ENCODE measurements around the gene CTAG2.
"Not testable (repeated sequence)": the region's sequence is repeated elsewhere in the genome, so short reads cannot be mapped to it uniquely, and the experiment has no call there.

Gene CTAG2

GRCh38 chrX:154645745-154646378, 7.5 kb downstream of the CTAG2 start:
- DNase-seq (ENCODE audit: low spot score) = not testable (repeated sequence)

GRCh38 chrX:154643708-154644107, 9.7 kb downstream of the CTAG2 start:
- not testable (repeated sequence) for DNase-seq (ENCODE audit: low spot score)

GRCh38 chrX:154641740-154642139, 11.6 kb downstream of the CTAG2 start:
- DNase-seq (ENCODE audit: low spot score) = not testable (repeated sequence)

- DNase-seq (ENCODE audit: low spot score) = not testable (repeated sequence)
Observed at GRCh38 chrX:154633661-154634060, 19.7 kb downstream of the CTAG2 start.

- not testable (repeated sequence) for DNase-seq (ENCODE audit: low spot score)
Observed at GRCh38 chrX:154630949-154631348, 22.4 kb downstream of the CTAG2 start.

GRCh38 chrX:154628960-154629359, 24.4 kb downstream of the CTAG2 start:
- not testable (repeated sequence) for DNase-seq (ENCODE audit: low spot score)

- not testable (repeated sequence) for DNase-seq (ENCODE audit: low spot score)
Observed at GRCh38 chrX:154620767-154621414, 32.5 kb downstream of the CTAG2 start.

GRCh38 chrX:154619182-154619581, 34.2 kb downstream of the CTAG2 start, which contains the start of gene CTAG1B:
CTAG1B (minus strand) TSS chrX:154619282; CDS start chrX:154619218, 64 bp downstream.
- not testable (repeated sequence) for DNase-seq (ENCODE audit: low spot score)

- not testable (repeated sequence) for DNase-seq (ENCODE audit: low spot score)
Observed at GRCh38 chrX:154613586-154613985, 39.8 kb downstream of the CTAG2 start.

- DNase-seq (ENCODE audit: low spot score) = not testable (repeated sequence)
Observed at GRCh38 chrX:154611146-154611545, 42.2 kb downstream of the CTAG2 start.

GRCh38 chrX:154608823-154609222, 44.6 kb downstream of the CTAG2 start:
- DNase-seq (ENCODE audit: low spot score) = not testable (repeated sequence)

GRCh38 chrX:154607976-154608375, 45.4 kb downstream of the CTAG2 start:
- not testable (repeated sequence) for DNase-seq (ENCODE audit: low spot score)

GRCh38 chrX:154607370-154607769, 46.0 kb downstream of the CTAG2 start:
- DNase-seq (ENCODE audit: low spot score) = no peak

- DNase-seq (ENCODE audit: low spot score) = no peak
Observed at GRCh38 chrX:154605566-154605965, 47.8 kb downstream of the CTAG2 start.

- DNase-seq (ENCODE audit: low spot score) = no peak
Observed at GRCh38 chrX:154603438-154604430, 49.6 kb downstream of the CTAG2 start.

- DNase-seq (ENCODE audit: low spot score) = no peak
Observed at GRCh38 chrX:154602766-154603437, 50.5 kb downstream of the CTAG2 start.

- DNase-seq (ENCODE audit: low spot score) = no peak
Observed at GRCh38 chrX:154602226-154602625, 51.2 kb downstream of the CTAG2 start.

Data from activated CD4-positive, alpha-beta T cell treated with anti-CD3 and anti-CD28 coated beads, Interleukin-2, Interleukin-4, amounts not matched to agents 100 ng/mL and 50 ng/mL, durations not matched to agents 16 hours and 8 hours (primary cell).